Measurements from ENCODE around the gene HSPA12B. TPM values are rescaled to one million over a fixed set of nuclear protein-coding genes. Genes with fewer than 3 reads are reported as not detected.

Gene HSPA12B
- total and polyA plus RNA-seq, 4 donors = 0.25 to 21.2 (median 6.5) TPM

GRCh38 chr20:3691306-3691705 lies 41.2 kb upstream of the HSPA12B start:
- 94% methylated on average over 16 of the region's 16 CpGs for WGBS, 2 donors
- Histone ChIP-seq H3K4me3 (ENCODE audit: low read length in 2 of 2) (no peak overlapping the region), H3K4me1 (ENCODE audit: control insufficient read depth in 1 of 2, insufficient read depth in 2 of 2, low read length in 2 of 2) (peaks cover 0 to 1% of the 10 kb centered on the region in 2 donors), H3K9me3 (ENCODE audit: control insufficient read depth, low read length) (no peaks in the 10 kb centered on the region), H3K27ac (ENCODE audit: low read depth in 1 of 2, low read length in 2 of 2) (no peak overlapping the region), H3K36me3 (ENCODE audit: control insufficient read depth in 1 of 2, insufficient read depth in 2 of 2, low read length in 1 of 2) (no peaks in the 10 kb centered on the region), H3K27me3 (ENCODE audit: control insufficient read depth in 1 of 2, insufficient read depth in 2 of 2, low read length in 1 of 2) (no peaks in the 10 kb centered on the region)
- intact Hi-C loops (cut with DNase I) = no loop called here
- ATAC-seq (ENCODE audit: low FRiP score) (no peak), DNase-seq (no peak)

- no peak overlapping the region for H3K4me3 ChIP-seq (ENCODE audit: low read length in 2 of 2)
- H3K27me3 ChIP-seq (ENCODE audit: control insufficient read depth in 1 of 2, insufficient read depth in 2 of 2, low read length in 1 of 2) = no peaks in the 10 kb centered on the region
- intact Hi-C loops (cut with DNase I) = no loop called here
- ATAC-seq (ENCODE audit: low FRiP score) = no peak
- H3K27ac ChIP-seq (ENCODE audit: low read depth in 1 of 2, low read length in 2 of 2) = no peak overlapping the region
- no peaks in the 10 kb centered on the region for H3K9me3 ChIP-seq (ENCODE audit: control insufficient read depth, low read length)
- WGBS, 2 donors = 88 to 95% methylated on average over 9 of the region's 9 CpGs
- no peaks in the 10 kb centered on the region for H3K36me3 ChIP-seq (ENCODE audit: control insufficient read depth in 1 of 2, insufficient read depth in 2 of 2, low read length in 1 of 2)
- H3K4me1 ChIP-seq (ENCODE audit: control insufficient read depth in 1 of 2, insufficient read depth in 2 of 2, low read length in 2 of 2) = peaks cover 0 to 1% of the 10 kb centered on the region in 2 donors
- DNase-seq = no peak
Measured at GRCh38 chr20:3691897-3692296, 40.6 kb upstream of the HSPA12B start.

- no peak for ATAC-seq (ENCODE audit: low FRiP score)
- intact Hi-C loops (cut with DNase I) = no loop called here
- no peak overlapping the region for H3K27ac ChIP-seq (ENCODE audit: low read depth in 1 of 2, low read length in 2 of 2)
- H3K4me3 ChIP-seq (ENCODE audit: low read length in 2 of 2) = no peak overlapping the region
- whole genome bisulfite sequencing, 2 donors = 91 to 95% methylated on average over 23 of the region's 23 CpGs
- H3K36me3 ChIP-seq (ENCODE audit: control insufficient read depth in 1 of 2, insufficient read depth in 2 of 2, low read length in 1 of 2) = no peaks in the 10 kb centered on the region
- H3K9me3 ChIP-seq (ENCODE audit: control insufficient read depth, low read length) = no peaks in the 10 kb centered on the region
- no peaks in the 10 kb centered on the region for H3K27me3 ChIP-seq (ENCODE audit: control insufficient read depth in 1 of 2, insufficient read depth in 2 of 2, low read length in 1 of 2)
- no peak for DNase-seq
- H3K4me1 ChIP-seq (ENCODE audit: control insufficient read depth in 1 of 2, insufficient read depth in 2 of 2, low read length in 2 of 2) = no peaks in the 10 kb centered on the region
Measured at GRCh38 chr20:3692706-3693294, 39.7 kb upstream of the HSPA12B start.

- Histone ChIP-seq H3K36me3 (ENCODE audit: control insufficient read depth in 1 of 2, insufficient read depth in 2 of 2, low read length in 1 of 2) (no peaks in the 10 kb centered on the region), H3K27ac (ENCODE audit: low read depth in 1 of 2, low read length in 2 of 2) (no peak overlapping the region), H3K4me1 (ENCODE audit: control insufficient read depth in 1 of 2, insufficient read depth in 2 of 2, low read length in 2 of 2) (no peaks in the 10 kb centered on the region), H3K9me3 (ENCODE audit: control insufficient read depth, low read length) (no peaks in the 10 kb centered on the region), H3K27me3 (ENCODE audit: control insufficient read depth in 1 of 2, insufficient read depth in 2 of 2, low read length in 1 of 2) (no peaks in the 10 kb centered on the region), H3K4me3 (ENCODE audit: low read length in 2 of 2) (no peak overlapping the region)
- intact Hi-C loops (cut with DNase I) = no loop called here
- 92% methylated on average over 13 of the region's 13 CpGs for WGBS, 2 donors
- ATAC-seq (ENCODE audit: low FRiP score) (no peak), DNase-seq (no peak)
Measured at GRCh38 chr20:3693376-3693775, 39.1 kb upstream of the HSPA12B start.

DNA sequence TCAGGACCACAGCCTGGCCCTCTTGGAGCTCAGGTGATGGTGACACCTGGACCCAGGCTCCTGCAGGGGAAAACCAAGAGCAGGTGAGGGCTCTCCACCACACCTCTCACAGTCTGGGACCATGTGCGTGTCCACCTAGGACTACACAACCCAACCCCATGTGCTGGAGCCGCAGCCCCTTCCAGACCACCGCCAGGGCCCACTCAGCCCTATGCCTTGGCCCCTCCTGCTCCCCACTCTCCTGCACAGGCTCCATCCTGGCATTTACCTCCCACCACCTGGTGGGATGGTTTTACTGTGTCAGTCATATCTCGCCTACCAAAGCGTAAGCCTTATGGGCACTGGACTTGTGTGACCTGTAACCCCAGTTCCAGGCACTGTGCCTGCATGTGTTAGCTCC lies 37.6 kb upstream of the HSPA12B start:
- 95 to 96% methylated on average over 5 of the region's 5 CpGs for WGBS, 2 donors
- no peak overlapping the region for H3K27ac ChIP-seq (ENCODE audit: low read depth in 1 of 2, low read length in 2 of 2)
- DNase-seq (no peak), ATAC-seq (ENCODE audit: low FRiP score) (no peak)
- no peaks in the 10 kb centered on the region for H3K4me1 ChIP-seq (ENCODE audit: control insufficient read depth in 1 of 2, insufficient read depth in 2 of 2, low read length in 2 of 2)
- H3K36me3 ChIP-seq (ENCODE audit: control insufficient read depth in 1 of 2, insufficient read depth in 2 of 2, low read length in 1 of 2) = no peaks in the 10 kb centered on the region
- no peak overlapping the region for H3K4me3 ChIP-seq (ENCODE audit: low read length in 2 of 2)
- H3K27me3 ChIP-seq (ENCODE audit: control insufficient read depth in 1 of 2, insufficient read depth in 2 of 2, low read length in 1 of 2) = no peaks in the 10 kb centered on the region
- no peaks in the 10 kb centered on the region for H3K9me3 ChIP-seq (ENCODE audit: control insufficient read depth, low read length)
- intact Hi-C loops (cut with DNase I) = no loop called here

DNA sequence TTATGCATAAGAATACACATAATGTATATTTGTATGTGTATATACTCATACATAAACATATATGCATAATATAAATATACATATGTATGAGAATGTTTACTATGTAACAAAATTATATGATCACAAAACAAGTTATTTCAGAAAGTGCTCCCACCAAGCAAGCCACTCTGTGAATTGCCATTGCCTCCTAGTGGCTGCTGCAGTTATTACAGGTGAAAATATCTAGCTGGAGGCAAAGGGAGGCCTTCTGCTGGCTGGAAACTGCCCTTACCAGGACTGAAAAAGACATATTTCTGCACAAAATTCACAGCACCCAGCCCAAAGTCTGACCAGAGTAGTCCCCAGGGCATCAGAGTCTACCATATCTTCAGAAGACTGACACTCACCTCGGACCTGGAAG lies 36.3 kb upstream of the HSPA12B start:
- Histone ChIP-seq H3K27me3 (ENCODE audit: control insufficient read depth in 1 of 2, insufficient read depth in 2 of 2, low read length in 1 of 2) (no peaks in the 10 kb centered on the region), H3K27ac (ENCODE audit: low read depth in 1 of 2, low read length in 2 of 2) (no peak overlapping the region), H3K4me3 (ENCODE audit: low read length in 2 of 2) (no peak overlapping the region), H3K4me1 (ENCODE audit: control insufficient read depth in 1 of 2, insufficient read depth in 2 of 2, low read length in 2 of 2) (no peaks in the 10 kb centered on the region), H3K9me3 (ENCODE audit: control insufficient read depth, low read length) (no peaks in the 10 kb centered on the region), H3K36me3 (ENCODE audit: control insufficient read depth in 1 of 2, insufficient read depth in 2 of 2, low read length in 1 of 2) (no peaks in the 10 kb centered on the region)
- DNase-seq (no peak), ATAC-seq (ENCODE audit: low FRiP score) (no peak)
- intact Hi-C loops (cut with DNase I) = no loop called here
- 91 to 100% methylated on average over 1 of the region's 1 CpG for WGBS, 2 donors

- no peak overlapping the region for H3K27ac ChIP-seq (ENCODE audit: low read depth in 1 of 2, low read length in 2 of 2)
- WGBS, 2 donors = 86 to 89% methylated on average over 15 of the region's 15 CpGs
- no peaks in the 10 kb centered on the region for H3K4me1 ChIP-seq (ENCODE audit: control insufficient read depth in 1 of 2, insufficient read depth in 2 of 2, low read length in 2 of 2)
- H3K36me3 ChIP-seq (ENCODE audit: control insufficient read depth in 1 of 2, insufficient read depth in 2 of 2, low read length in 1 of 2) = no peaks in the 10 kb centered on the region
- ATAC-seq (ENCODE audit: low FRiP score) (no peak), DNase-seq (no peak)
- H3K4me3 ChIP-seq (ENCODE audit: low read length in 2 of 2) = no peak overlapping the region
- H3K27me3 ChIP-seq (ENCODE audit: control insufficient read depth in 1 of 2, insufficient read depth in 2 of 2, low read length in 1 of 2) = no peaks in the 10 kb centered on the region
- no peaks in the 10 kb centered on the region for H3K9me3 ChIP-seq (ENCODE audit: control insufficient read depth, low read length)
- intact Hi-C loops (cut with DNase I) = no loop called here
Measured at GRCh38 chr20:3696745-3697587, 35.5 kb upstream of the HSPA12B start.

- Histone ChIP-seq H3K36me3 (ENCODE audit: control insufficient read depth in 1 of 2, insufficient read depth in 2 of 2, low read length in 1 of 2) (no peaks in the 10 kb centered on the region), H3K4me3 (ENCODE audit: low read length in 2 of 2) (no peak overlapping the region), H3K27ac (ENCODE audit: low read depth in 1 of 2, low read length in 2 of 2) (no peak overlapping the region), H3K4me1 (ENCODE audit: control insufficient read depth in 1 of 2, insufficient read depth in 2 of 2, low read length in 2 of 2) (no peaks in the 10 kb centered on the region), H3K27me3 (ENCODE audit: control insufficient read depth in 1 of 2, insufficient read depth in 2 of 2, low read length in 1 of 2) (no peaks in the 10 kb centered on the region), H3K9me3 (ENCODE audit: control insufficient read depth, low read length) (no peaks in the 10 kb centered on the region)
- WGBS, 2 donors = 82 to 85% methylated on average over 18 of the region's 18 CpGs
- intact Hi-C loops (cut with DNase I) = no loop called here
- DNase-seq = peak in 1 of 2 donors; percentile 21
- ATAC-seq (ENCODE audit: low FRiP score) = no peak
Measured at GRCh38 chr20:3697588-3698305, 34.7 kb upstream of the HSPA12B start.
